UCSD-AML1 (cell line): ENCODE results near the gene NSF.
"Not testable (repeated sequence)": the region's sequence is repeated elsewhere in the genome, so short reads cannot be mapped to it uniquely, and the experiment has no call there.

Source experiments
- DNase-seq: peaks from one replicate; lab custom pipeline; 2025; ENCODE audit not compliant: unreplicated experiment; lab: John Stamatoyannopoulos, UW

The NSF gene

GRCh38 chr17:46699014-46699413, 108.5 kb downstream of the NSF start:
- DNase-seq: not testable (repeated sequence)

- no peak for DNase-seq
These were observed 127.5 kb downstream of the NSF start for GRCh38 chr17:46717999-46718398.

- DNase-seq: no peak
These were observed 129.4 kb downstream of the NSF start for GRCh38 chr17:46719891-46720290.

- DNase-seq: no peak
These were observed 129.9 kb downstream of the NSF start for GRCh38 chr17:46720408-46720807.

- DNase-seq: no peak
These were observed 132.3 kb downstream of the NSF start for GRCh38 chr17:46722662-46723285.

GRCh38 chr17:46726206-46726605, 135.7 kb downstream of the NSF start:
- no peak for DNase-seq

- no peak for DNase-seq
These were observed 137.3 kb downstream of the NSF start for GRCh38 chr17:46727572-46728348.

GRCh38 chr17:46730026-46730425, 139.6 kb downstream of the NSF start:
- DNase-seq: no peak

- DNase-seq: no peak
These were observed 140.2 kb downstream of the NSF start for GRCh38 chr17:46730679-46731078.

- no peak for DNase-seq
These were observed 141.7 kb downstream of the NSF start for GRCh38 chr17:46732160-46732559.

- DNase-seq: no peak
These were observed 142.4 kb downstream of the NSF start for GRCh38 chr17:46732754-46733398.

GRCh38 chr17:46733837-46734475, 143.5 kb downstream of the NSF start:
- no peak for DNase-seq

GRCh38 chr17:46736100-46736499, 145.6 kb downstream of the NSF start:
- peak; percentile 46 for DNase-seq

- no peak for DNase-seq
These were observed 146.9 kb downstream of the NSF start for GRCh38 chr17:46737326-46737725.

- no peak for DNase-seq
These were observed 148.1 kb downstream of the NSF start for GRCh38 chr17:46738544-46738943.

- DNase-seq: no peak
These were observed 149.5 kb downstream of the NSF start for GRCh38 chr17:46739982-46740381.

- DNase-seq: no peak
These were observed 150.8 kb downstream of the NSF start for GRCh38 chr17:46741122-46741730.

- no peak for DNase-seq
These were observed 152.2 kb downstream of the NSF start for GRCh38 chr17:46742565-46743270.

GRCh38 chr17:46744441-46744840, 154.0 kb downstream of the NSF start:
- DNase-seq: no peak

- DNase-seq: no peak
These were observed 154.9 kb downstream of the NSF start for GRCh38 chr17:46745376-46745775.

- DNase-seq: no peak
These were observed 161.0 kb downstream of the NSF start for GRCh38 chr17:46751425-46751824.
